MCF 10A (cell line): ENCODE results near the gene MGARP. TPM values are rescaled to one million over a fixed set of nuclear protein-coding genes. Genes with fewer than 3 reads are reported as not detected.
"Not testable (repeated sequence)": the region's sequence is repeated elsewhere in the genome, so short reads cannot be mapped to it uniquely, and the experiment has no call there.

ENCODE experiments used
- BruUV-seq: library from RNA; stranded (reverse); fragments of 400-500 nt; replicated peaks from 2 replicates; lab custom pipeline; 2021; lab: Mats Ljungman, UMichigan
- CTCF ChIA-PET: fragments of 300-600 bp; sonication (Branson Sonifier 250); formaldehyde crosslinking; extraction: SDS; loops from one replicate; lab custom pipeline; 2021; ENCODE audit warnings: antibody characterized with exemption, inconsistent platforms; lab: Yijun Ruan, JAX
- POLR2A ChIA-PET: fragments of 300-600, 350-650 bp; sonication (Branson Sonifier 250); formaldehyde crosslinking; extraction: SDS; loops from one replicate; lab custom pipeline; 2020; ENCODE audit warnings: antibody characterized with exemption, inconsistent platforms; lab: Yijun Ruan, JAX
- DNase-seq: peaks from one replicate; pipeline ENCODE4 v3.0.0-alpha.2; 2018; ENCODE audit not compliant: unreplicated experiment
- H3K27ac Mint-ChIP-seq: one replicate; pipeline ENCODE4 v1.8.0; 2022; ENCODE audit warnings: mild to moderate bottlenecking, low read depth, mixed read lengths; ENCODE audit not compliant: unreplicated experiment
- H3K27me3 Mint-ChIP-seq: one replicate; pipeline ENCODE4 v1.8.0; 2022; ENCODE audit warnings: mixed read lengths; ENCODE audit not compliant: insufficient read depth, unreplicated experiment
- H3K36me3 Mint-ChIP-seq: one replicate; pipeline ENCODE4 v1.8.0; 2022; ENCODE audit warnings: mild to moderate bottlenecking, moderate library complexity, mixed read lengths; ENCODE audit not compliant: insufficient read depth, unreplicated experiment
- H3K4me1 Mint-ChIP-seq: one replicate; pipeline ENCODE4 v1.8.0; 2022; ENCODE audit warnings: mixed read lengths; ENCODE audit not compliant: insufficient read depth, unreplicated experiment
- H3K4me3 Mint-ChIP-seq: one replicate; pipeline ENCODE4 v1.8.0; 2022; ENCODE audit warnings: mild to moderate bottlenecking, moderate library complexity, mixed read lengths; ENCODE audit not compliant: unreplicated experiment
- H3K9me3 Mint-ChIP-seq: one replicate; pipeline ENCODE4 v1.8.0; 2022; ENCODE audit warnings: mixed read lengths; ENCODE audit not compliant: unreplicated experiment
- intact Hi-C: fragments of 100-400 bp; cut with micrococcal nuclease; formaldehyde crosslinking; loops from 2 replicates; pipeline ENCODE4 v1.14.1; 2022
- total RNA-seq: library from RNA; stranded (reverse); gene quantifications from 2 replicates; pipeline ENCODE4 v1.2.3, GENCODE V29; 2022
- TF ChIP-seq, protein P1 (sequence below): fragments of 200-600 bp; IDR thresholded peaks from one replicate; pipeline ENCODE4 v1.8.0; 2022; ENCODE audit warnings: antibody characterized with exemption, mild to moderate bottlenecking; ENCODE audit not compliant: unreplicated experiment

Gene MGARP
- total RNA-seq, 1 experiment from 2014 or later, result not detected

DNA sequence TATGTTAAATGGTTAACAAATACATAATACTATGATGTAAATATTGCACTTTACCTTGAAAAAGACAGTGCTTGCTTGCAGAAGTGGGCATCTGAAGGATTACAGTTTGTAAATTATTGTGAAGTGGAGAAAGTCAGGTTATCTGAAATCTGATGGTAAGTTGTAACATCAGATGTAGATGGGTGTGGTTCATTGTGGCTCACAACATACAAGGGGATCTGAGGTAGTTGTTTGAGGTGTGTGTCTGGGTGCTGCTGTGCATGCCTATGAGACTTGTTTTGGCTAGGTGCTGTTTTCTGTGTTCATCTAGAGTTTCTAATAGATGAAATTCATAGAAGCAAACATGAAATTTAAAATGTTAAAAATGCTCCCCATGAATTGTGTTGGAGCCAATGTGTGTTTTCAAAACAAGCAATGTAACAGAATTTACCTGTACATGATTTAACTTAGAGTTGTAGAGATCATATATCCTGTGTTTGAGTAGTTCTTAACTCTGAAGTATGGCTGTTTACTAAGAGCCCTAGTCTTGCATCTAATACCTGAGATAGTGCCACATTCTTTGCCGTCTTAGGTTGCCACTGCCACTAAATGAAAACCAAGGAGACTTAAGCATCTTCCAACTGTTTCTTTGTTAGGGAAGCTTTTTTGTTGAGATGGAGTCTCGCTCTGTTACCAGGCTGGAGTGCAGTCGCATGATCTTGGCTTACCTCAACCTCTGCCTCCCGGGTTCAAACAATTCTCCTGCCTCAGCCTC is 34.2 kb upstream of the MGARP start:
- Mint-ChIP-seq H3K27me3 (no peaks in the 10 kb centered on the region), H3K4me1 (peaks cover 40% of the 10 kb centered on the region), H3K4me3 (no peak overlapping the region), H3K36me3 (peaks cover 19% of the 10 kb centered on the region), H3K27ac (peak overlapping the region; percentile 87), H3K9me3 (no peaks in the 10 kb centered on the region)
- DNase-seq, result no peak
- ChIA-PET CTCF (interaction anchor here (0.6 to 1.6 kb wide), 3 partner anchors 18 to 204 kb away, joined by 3 to 5 read pairs (median 3); no protein-coding TSS in a partner anchor), POLR2A (interaction anchor here (2.1 kb wide), 1 partner anchor 12 kb away, joined by 34 read pairs; the partner anchor contains the start of genes NAA15 and NDUFC1)
- BruUV-seq, result no TSS peak
- intact Hi-C loops, result no loop called here
- TF ChIP-seq, protein P1, sequence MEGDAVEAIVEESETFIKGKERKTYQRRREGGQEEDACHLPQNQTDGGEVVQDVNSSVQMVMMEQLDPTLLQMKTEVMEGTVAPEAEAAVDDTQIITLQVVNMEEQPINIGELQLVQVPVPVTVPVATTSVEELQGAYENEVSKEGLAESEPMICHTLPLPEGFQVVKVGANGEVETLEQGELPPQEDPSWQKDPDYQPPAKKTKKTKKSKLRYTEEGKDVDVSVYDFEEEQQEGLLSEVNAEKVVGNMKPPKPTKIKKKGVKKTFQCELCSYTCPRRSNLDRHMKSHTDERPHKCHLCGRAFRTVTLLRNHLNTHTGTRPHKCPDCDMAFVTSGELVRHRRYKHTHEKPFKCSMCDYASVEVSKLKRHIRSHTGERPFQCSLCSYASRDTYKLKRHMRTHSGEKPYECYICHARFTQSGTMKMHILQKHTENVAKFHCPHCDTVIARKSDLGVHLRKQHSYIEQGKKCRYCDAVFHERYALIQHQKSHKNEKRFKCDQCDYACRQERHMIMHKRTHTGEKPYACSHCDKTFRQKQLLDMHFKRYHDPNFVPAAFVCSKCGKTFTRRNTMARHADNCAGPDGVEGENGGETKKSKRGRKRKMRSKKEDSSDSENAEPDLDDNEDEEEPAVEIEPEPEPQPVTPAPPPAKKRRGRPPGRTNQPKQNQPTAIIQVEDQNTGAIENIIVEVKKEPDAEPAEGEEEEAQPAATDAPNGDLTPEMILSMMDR, result no peak

- BruUV-seq, DNase-seq, H3K4me3 Mint-ChIP-seq, H3K9me3 Mint-ChIP-seq, H3K27me3 Mint-ChIP-seq, intact Hi-C loops, CTCF ChIA-PET: not testable (repeated sequence)
- peaks cover 19% of the 10 kb centered on the region for H3K36me3 Mint-ChIP-seq
- peak overlapping the region; percentile 81 for H3K27ac Mint-ChIP-seq
- POLR2A ChIA-PET, result interaction anchor here (0.7 to 3.3 kb wide), 3 partner anchors 12 to 47 kb away, joined by 4 to 56 read pairs (median 18); partner anchors contain the start of genes NAA15 and NDUFC1
- peaks cover 40% of the 10 kb centered on the region for H3K4me1 Mint-ChIP-seq
Measured at GRCh38 chr4:139313414-139313813, 33.4 kb upstream of the MGARP start.

DNA sequence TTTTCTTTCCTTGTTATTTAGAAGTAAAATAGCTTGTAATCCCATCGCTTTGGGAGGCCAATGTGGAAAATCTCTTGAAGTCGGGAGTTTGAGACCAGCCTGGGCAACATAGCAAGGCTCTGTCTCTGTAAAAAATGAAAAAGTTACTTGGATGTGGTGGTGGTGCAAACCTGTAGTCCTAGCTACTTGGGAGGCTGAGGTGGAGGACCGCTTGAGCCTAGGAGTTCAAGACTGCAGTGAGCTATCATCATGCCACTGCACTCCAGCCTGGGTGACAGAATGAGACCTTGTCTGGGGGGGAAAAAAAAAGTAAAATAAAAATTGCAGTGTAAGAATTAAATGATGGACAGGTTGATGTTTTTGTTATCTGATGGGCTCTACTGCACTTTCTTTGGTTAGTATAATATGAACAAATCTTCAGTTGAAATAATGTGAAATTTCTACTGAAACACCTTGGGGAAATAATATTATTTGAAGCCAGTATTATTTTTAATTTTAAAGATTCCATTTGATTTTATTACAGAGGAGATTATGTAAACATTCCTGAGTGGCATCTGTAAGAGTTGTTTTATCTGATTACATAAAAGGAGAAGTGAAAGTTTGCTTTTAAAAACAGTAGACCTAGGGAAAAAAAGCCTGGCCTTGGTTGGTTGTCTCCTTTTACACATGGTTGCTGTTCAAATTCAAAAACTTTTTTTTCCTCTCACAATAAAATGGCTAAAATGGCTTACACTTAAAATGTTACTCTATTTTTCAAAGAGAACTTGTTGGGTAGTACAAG is 32.7 kb upstream of the MGARP start:
- peaks cover 19% of the 10 kb centered on the region for H3K36me3 Mint-ChIP-seq
- TF ChIP-seq, protein P1, result no peak
- DNase-seq, result no peak
- H3K4me3 Mint-ChIP-seq, result no peak overlapping the region
- H3K27me3 Mint-ChIP-seq, result no peaks in the 10 kb centered on the region
- CTCF ChIA-PET, result interaction anchor here (1.5 to 1.8 kb wide), 2 partner anchors 16 to 86 kb away, joined by 3 to 4 read pairs; no protein-coding TSS in a partner anchor
- POLR2A ChIA-PET, result interaction anchor here (0.7 to 3.9 kb wide), 5 partner anchors 11 to 136 kb away, joined by 4 to 56 read pairs (median 18); partner anchors contain the start of genes ELF2, NAA15 and NDUFC1
- H3K4me1 Mint-ChIP-seq, result peaks cover 40% of the 10 kb centered on the region
- BruUV-seq, result no TSS peak
- H3K27ac Mint-ChIP-seq, result peak overlapping the region; percentile 81
- intact Hi-C loops, result no loop called here
- H3K9me3 Mint-ChIP-seq, result no peaks in the 10 kb centered on the region

DNA sequence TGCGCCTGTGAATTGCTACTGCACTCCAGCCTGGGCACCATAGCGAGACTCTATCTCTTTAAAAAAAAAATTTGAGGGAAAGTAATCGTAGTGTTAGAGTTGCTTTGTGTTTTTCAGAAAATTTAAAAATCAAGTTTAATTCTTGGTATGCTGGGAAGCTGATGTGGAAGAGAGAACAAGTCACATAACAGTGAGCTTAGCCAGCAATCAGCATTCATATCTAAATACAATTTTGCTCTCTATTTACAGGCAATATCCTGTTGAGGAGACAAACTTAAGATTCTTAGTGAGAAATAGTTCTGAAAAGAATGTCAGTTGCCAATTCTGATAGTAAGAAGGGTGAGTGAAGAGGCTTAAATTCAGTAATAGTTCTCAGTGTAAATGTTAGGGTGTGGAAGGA is 31.9 kb upstream of the MGARP start:
- Mint-ChIP-seq H3K4me3 (no peak overlapping the region), H3K27ac (peak overlapping the region; percentile 81), H3K36me3 (peaks cover 13% of the 10 kb centered on the region), H3K4me1 (peaks cover 38% of the 10 kb centered on the region), H3K27me3 (no peaks in the 10 kb centered on the region), H3K9me3 (no peaks in the 10 kb centered on the region)
- DNase-seq, result no peak
- TF ChIP-seq, protein P1, result no peak
- ChIA-PET POLR2A (interaction anchor here (0.8 to 3.9 kb wide), 7 partner anchors 10 to 296 kb away, joined by 3 to 56 read pairs (median 4); partner anchors contain the start of genes ELF2, NAA15 and NDUFC1), CTCF (interaction anchor here (0.9 to 1.8 kb wide), 3 partner anchors 9 to 85 kb away, joined by 3 to 4 read pairs (median 3); no protein-coding TSS in a partner anchor)
- BruUV-seq, result no TSS peak
- intact Hi-C loops, result no loop called here
